GM19328 (cell line): ENCODE measurements around the gene COL8A1.
A peak's percentile ranks its signal among the peaks of the same experiment; 100 is the strongest.

ENCODE experiments used
- ATAC-seq: cut with Tn5 transposase; IDR thresholded peaks from one replicate; pipeline ENCODE4 v1.9.1; 2021; ENCODE audit warnings: mild to moderate bottlenecking, moderate library complexity; ENCODE audit not compliant: unreplicated experiment

The COL8A1 gene

DNA sequence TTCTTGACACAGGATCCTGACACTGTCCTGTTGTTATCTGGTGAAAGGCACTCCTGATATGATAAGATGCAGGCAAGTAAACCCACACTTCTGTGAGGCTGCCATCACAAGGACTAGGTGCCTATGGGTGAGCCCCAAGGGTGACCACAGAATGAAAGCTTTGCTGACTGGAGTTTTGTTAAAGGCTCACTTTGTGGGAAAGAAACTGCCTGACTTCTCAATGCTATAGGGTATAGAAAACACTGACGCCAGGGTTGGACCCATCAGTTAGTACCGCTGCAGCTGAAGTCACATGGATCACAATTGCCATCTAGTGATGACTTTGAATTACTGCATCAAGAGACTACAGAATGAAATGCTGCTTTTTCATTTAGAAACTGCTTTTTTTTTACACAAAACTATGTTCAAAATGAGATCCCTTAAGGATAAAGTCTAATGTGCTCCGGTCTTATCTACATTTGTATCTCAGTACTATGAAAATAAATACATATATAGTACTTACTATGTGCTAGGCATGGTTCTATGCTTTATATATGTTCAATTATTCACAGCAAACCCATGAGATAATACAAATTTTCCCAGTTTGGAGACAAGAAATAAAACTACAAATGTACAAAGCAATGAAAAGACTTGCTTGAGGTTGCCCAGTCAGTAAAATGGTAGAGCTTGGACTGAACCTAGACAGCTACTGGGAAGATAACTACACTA lies 115.0 kb downstream of the COL8A1 start:
- peak; percentile 77 for ATAC-seq

DNA sequence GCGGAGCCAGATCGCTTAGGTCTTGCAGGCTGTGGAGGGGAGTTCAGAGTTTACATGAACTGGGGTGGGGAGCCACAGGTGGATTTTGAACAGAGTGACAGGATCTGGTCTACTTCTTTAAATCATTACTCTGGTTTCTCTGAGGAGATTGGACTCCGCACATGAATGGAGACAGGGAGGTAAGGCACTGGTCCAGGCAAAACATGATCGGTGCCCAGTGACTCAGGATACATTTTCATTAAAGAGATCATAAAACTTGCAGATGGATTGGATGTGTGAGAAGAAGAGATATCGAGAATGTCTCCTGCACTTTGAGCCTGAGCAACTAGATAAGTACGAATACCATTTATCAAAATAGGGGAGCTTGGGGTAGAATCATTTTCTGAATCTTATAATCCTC lies 117.4 kb downstream of the COL8A1 start:
- no peak for ATAC-seq

DNA sequence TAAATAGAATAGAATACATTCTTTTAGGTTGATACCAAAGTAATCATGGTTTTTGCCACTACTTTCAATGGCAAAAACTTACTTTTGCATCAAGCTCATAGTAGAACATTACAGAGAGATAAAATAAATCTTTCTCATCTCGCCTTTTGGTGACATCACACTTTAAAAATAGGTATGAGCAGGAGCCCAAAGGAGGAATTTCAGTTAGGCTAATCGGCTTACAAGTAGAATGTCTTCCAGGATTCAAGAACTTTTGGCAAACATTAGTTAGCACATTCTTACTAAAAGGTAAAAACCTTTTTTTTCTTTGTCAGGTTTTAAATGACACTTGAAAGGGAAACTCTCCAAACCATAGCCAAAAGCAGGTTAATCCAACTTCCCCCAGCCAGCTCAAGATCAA lies 119.6 kb downstream of the COL8A1 start:
- no peak for ATAC-seq

DNA sequence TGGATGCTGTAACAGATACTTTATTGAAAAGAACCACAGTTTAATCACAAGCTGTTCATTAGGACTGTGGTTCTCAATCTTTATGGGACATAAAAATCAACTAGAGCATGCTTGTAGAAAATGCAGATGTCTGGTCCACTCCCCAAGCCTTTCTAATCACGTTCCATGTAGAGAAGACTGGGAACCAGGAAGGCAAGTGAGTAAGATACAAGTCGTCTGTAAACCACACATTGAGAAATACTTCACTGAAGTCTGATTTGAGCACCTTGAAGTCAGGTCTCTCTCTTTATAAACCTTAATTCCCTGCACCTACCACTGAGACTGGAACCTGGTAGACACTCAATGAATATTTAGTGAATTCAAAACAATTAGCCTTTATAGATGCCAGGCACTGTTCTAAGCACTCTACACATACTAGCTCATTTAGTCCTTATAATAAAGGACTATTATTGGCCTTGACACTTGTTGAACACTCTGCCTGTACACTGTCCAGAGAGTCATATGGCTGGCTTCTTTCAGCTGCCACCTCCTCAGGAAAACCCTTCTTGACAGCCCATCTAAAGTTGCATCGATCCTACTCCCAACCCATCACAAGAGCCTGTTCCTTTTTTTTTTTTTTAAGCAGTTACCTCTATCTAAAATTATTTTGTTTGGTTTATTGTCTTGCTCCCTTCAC lies 120.2 kb downstream of the COL8A1 start:
- no peak for ATAC-seq

DNA sequence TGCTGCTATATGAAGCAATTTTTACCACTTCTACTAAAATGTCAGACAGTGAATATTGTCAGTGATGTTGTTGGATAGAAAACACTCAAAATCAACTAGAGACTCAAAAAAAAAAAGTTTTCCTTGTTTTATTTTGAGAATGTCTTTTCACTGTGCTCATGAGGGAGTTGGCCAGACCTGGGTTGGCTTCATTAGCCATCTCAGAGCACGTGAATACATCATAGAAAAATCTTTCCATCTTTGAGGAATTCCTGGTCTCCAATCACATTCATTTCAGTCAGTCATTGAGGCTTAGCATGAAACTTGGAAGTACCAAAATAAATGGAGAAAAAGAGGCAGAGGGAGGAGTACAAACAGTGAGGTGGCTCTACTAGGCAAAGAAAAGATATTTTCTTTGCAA lies 121.6 kb downstream of the COL8A1 start:
- ATAC-seq: no peak

DNA sequence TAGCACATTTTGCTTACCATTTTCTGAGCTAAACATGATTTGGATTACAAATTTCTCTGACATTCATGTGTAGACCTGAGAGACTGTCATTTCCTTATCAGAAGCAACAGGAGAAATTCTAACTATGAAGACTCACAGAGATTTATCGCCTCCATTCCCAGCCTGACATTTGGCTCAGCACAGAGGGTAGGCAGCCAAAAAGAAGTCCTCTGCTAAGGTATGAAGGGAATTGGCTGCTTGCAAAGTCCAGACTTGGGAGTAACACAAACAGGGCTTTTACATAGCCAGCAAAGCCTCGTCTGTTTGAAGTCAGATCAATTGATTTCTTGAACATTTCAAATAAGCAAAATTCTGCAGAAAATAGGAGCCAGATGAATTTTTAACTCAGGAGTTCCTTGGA lies 122.2 kb downstream of the COL8A1 start:
- ATAC-seq: no peak

DNA sequence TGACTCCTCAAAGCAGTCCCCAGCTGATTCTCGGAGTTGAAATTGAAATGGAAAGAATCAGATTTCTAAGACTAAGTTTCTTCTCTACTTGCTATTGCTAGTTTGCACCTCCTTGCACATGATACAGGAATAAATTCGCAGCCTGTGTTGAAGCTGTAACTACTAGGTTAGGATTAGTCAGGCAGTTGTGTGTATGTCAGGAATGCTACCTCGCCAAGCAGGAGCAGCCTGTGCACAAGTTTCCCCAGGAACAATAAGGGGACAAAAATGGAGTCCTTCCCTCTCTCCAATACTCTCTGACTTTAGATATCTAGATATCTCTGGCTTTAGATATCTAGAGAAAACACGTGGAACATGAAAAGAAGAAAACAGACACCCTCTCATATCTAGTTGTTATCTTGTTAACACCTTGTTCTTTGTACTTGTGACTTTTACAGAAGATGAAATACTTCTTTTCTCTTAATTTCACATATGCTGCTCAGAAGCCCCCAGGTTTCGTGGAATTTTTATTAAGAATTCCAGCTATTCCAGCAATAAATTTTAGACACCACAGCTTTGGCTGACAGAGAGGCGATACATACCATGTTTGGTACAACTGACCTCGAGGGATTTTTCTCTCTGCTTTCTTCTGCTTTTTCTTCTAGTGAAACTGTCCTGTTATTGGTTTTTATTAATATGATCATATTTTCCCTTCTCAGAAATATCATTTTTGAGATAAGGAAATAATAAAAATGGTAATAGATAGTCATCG lies 123.2 kb downstream of the COL8A1 start:
- ATAC-seq: no peak

DNA sequence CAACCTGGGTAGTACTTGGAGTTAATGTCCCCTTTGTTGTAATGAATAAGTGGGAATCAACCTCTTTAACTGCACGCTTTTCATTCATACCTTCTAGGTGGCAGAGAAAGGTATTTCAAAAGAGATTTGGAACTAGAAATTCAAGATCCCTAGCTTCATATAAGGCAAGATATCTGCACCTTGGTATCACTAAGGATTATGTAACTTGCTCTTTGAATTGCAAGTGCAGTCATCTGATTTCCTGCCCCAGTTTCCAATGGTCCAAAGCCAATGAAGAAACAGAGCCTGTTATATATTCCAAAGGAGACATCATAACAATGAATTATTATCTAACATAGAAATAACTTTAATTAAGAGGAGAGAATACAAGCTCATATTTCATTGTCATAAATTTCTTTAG lies 124.5 kb downstream of the COL8A1 start:
- ATAC-seq: no peak

DNA sequence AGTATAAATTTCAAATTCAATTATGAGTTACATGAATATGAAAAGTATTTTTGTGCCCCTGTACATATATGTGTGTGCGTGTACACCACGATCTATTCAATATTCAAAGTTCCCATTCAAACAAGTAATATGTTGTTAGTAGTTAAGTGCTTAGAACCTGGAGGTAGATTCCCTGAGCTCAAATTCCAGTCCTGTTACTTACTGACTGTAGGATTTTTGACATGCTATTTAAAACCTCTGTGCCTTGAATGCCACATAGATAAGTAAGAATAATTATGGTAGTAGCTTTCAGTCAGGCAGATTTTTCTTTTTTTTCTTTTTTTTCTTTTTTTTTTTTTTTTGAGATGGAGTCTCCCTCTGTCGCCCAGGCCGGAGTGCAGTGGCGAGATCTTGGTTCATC lies 126.0 kb downstream of the COL8A1 start:
- no peak for ATAC-seq

DNA sequence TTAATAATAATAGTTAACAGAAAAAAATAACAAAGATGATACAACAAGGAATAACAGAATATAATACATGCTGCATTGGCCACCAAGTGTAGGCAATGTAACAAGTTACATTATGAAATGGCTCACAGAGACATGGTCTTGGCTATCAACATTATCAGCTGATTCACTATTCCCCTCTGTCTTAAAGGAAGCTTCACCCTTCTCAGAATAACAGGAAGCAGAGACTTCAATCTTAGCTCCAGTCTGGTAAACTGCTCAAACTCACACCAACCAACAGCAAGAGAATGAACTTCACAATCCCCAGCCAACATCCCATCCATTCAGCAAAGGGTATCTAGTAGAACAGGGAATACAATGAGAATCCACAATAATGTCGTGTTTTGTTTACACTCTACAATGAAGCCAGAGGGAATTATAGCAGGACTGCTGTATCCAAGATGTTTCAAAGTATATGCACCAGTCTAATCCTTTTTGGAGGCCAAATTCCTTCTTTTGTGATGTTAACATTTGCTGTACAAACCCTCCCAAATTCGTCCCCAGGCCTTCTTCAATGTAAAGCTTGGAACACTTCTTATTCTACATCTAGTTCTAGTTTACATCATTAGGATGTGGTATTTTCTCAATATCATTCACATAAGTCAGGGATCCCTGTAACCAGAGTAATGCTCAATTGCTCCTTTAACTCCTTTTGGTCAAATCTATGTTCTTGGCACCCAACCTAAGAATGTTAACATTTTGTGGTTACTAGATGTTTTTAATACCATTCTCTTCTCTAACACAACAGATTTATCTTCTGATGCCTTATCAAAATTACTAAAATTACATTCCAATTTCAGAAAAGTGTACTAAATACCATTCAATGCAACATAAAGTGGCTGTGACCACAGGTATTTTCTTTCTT lies 126.9 kb downstream of the COL8A1 start:
- no peak for ATAC-seq

DNA sequence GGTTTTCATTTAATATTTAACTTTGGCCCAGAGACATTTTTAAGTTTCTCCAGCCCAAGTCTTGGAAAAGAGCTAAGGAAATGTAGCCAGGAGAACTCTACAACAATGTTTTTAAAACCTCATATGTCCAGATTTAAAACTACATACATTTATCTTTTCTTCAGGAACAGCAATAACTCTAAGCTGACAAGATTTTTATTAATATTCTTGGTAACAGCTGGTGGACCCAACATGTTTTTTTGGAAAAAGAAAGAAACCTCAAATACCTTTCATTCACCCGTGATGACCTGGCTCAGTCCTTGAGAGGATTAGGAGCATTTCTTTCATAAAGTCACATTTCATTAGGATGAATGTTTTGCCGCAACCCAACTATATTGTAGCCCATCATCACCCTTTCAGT lies 128.9 kb downstream of the COL8A1 start:
- ATAC-seq: no peak

DNA sequence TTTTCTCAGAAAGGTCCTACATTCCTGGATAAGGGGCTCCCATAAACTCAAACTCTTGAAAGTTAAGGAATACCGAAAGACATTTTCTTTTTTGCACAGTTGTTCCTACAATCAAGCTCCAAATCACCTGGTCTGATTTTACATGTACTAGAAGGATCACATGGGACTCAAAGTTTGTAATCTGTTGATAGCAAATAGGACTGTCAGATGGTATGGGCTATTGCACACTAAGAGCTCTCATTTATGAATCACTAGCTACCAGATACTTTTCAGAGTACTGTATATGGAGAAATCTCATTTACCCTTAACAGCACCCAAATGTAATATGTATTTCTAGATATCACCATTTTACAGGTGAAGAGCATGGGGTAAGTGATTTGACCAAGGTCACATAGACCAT lies 129.7 kb downstream of the COL8A1 start:
- no peak for ATAC-seq

DNA sequence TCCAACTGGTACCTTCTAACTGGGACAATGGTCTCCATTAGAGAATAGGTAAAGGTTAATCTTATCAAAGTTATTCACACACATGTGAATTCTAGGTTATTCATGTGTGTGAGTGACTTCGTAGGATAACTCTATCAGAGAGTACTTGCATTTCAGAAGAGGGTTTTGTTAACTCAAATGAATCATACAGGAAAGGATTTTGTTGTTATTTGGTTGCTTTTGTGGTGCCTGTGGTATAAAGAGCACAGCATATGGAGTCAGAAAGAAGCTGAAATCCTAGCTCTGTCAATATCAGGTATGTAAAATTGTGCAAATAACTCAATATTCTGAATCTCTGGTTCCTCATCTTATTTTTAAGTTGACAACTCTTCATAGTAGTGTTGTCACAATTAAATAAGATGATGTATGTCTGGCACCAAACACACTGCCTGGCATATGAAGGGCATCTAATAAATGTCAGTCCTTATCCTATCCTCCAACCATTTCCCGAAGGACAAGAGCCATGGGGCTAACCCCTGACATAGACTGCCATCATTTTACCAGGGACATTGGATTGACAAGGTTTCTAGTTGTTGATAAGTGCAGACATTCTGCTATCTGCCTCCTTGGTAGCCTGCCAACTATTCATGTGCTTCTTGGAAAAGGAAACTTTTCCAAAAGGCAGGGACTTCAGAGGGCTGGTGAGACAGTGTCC lies 130.6 kb downstream of the COL8A1 start:
- ATAC-seq: no peak

DNA sequence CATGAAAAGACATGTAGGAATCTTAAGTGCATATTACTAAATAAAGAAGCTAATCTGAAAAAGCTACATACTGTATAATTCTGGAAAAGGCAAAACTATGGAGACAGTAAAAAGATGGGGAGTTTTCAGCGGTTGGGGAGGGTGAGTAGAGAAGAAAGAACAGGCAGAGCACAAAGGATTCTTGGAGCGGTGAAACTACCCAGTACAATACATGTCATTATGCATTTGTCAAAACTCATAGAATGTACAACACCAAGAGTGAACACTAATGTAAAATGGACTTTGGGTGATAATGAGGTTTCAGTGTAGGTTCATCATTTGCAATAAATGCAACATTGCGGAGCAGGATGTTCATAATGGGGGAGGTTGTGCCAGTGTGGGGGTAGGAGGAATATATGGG lies 133.8 kb downstream of the COL8A1 start:
- ATAC-seq: no peak

DNA sequence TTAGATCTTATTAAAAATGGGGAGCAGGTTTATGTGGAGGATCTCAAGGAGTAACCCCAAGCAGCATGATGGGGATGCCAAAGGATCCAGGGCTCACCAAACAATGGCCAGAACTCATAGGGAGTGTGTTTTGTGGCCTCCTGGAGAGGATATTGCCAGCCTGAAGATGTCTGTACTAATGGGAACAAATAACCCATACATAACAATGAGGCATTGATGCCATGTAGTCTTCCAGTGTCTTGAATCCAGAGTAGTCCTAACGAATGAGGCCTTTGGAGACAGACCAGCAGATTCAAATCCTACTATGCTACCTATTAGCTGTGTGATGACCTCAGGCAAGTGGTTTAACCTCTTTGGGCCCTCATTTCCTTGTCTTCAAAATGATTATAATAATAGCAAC lies 134.3 kb downstream of the COL8A1 start:
- no peak for ATAC-seq

DNA sequence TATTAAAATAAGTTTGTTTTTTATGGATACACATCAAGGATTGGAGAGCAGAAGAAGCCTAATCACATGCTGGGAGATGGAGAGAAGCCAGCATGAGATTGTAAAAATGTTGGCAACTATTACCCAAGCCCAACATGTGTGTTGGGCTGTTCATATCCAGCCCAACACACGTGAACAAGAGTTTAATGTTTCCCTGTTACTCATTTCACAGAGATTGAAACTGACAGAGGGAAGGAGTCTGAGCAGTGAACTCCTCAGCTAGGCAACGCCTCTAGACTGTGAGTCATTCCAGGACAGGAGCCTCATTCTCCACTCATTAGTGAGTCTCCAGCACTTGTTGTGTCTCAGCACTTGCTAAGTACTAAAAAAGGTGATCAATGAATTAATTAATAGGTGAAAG lies 136.1 kb downstream of the COL8A1 start:
- peak; percentile 72 for ATAC-seq

DNA sequence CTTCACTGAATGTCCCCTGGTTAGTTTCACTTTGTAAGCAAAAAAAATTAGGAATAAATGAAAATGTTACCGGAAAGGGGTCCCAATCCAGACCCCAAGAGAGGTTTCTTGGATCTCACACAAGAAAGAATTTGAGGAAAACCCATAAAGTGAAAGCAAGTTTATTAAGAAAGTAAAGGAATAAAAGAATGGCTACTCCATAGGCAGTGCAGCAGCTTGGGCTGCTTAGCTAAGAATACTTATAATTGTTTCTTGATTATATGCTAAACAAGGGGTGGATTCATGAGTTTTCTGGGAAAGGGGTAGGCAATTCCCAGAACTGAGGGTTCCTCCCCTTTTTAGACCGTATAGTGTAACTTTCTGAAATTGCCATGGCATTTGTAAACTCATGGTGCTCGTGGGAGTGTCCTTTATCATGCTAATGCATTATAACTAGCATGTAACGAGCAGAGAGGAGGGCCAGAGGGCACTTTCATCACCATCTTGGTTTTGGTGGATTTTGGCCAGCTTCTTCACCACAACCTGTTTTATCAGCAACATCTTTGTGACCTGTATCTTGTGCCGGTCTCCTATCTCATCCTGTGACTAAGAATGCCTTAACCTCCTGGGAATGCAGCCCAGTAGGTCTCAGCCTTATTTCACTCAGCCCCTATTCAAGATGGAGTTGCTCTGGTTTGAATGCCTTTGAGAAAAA lies 138.3 kb downstream of the COL8A1 start:
- no peak for ATAC-seq

DNA sequence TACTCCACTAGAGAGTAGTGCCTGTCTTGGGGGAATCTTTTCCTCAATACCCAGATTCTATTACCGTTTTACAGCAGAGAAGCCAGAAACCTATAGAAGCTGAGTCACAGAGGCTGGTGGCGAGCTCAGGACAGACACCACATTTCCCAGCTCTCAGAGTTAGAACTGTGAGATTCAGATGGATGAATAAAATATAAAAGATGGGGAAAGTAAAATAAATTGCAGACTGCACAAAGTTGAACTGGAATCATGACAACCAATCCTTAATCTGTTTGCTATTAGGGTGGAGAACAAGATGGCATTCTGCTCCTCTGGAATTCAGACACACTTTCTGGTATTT lies 138.8 kb downstream of the COL8A1 start:
- ATAC-seq: no peak

DNA sequence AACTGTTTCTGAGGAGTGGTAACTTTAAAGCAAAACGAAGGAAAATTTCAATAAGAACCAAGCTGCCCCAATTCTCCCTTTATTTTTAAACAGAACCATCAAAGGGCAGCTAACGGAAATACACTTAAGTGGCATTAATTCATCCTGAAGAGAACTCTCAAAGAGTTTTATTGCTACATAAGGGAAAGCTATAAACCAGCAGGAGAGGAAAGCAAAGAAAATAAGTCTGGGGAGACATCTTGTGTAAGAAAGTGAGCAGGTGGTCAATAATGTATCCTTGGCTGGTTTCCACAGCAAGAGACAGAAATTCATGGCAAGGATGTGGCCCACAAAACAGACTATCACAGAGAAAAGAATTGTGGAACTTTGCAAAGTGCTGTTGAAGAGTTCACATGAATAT lies 139.3 kb downstream of the COL8A1 start:
- ATAC-seq: no peak

DNA sequence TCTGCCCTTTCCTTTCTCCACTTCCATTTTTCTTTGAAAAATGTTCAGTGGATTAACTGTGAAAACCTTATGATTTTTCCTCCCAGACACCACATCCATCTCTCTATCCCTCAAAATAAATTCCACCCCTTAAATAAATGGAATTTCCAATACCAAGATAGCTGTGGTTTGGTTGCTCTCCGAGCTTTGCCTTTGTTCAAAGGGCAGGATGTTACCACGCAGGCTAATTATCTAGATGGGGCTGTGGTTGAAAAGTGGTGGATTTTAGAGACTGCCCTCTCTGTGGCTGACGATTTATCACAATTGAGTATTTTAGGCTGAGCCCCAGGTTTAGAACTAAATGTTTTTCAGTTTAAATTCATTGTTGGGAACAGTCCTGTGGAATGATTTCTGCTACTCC lies 142.4 kb downstream of the COL8A1 start:
- no peak for ATAC-seq
